ENCODE results near the gene LCK.

DNA sequence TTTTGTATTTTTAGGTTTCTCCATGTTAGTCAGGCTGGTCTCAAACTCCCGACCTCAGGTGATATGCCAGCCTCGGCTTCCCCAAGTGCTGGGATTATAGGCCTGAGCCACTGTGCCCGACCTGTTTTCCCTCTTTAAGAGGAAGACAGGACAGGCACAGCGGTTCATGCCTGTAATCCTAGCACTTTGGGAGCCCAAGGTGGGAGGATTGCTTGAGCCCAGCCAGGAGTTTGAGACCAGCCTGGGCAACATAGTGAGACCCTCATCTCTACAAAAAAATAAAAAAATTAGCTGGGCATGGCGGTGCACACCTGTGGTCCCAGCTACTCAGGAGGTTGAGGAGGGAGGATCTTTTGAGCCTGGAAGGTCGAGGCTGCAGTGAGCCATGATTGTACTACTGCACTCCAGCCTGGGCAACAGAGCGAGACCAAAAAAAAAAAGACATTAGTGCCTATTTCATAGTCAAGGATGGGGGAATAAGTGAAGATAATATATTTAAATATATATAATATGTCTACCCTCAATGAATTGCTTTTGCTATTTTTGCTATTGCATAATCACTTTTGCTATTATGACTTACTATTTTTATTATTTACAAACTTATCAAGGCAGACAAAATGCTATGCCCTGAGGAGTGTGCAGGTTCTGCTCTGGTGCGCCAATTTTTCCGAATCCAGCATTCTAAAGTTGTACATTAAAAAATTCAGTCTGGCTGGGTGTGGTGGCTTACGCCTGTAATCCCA lies 67.2 kb downstream of the LCK start:
- TF ChIP-seq EP300 (IDR thresholded peaks at IDR 0.05) = no peak
- TF ChIP-seq, protein P1, sequence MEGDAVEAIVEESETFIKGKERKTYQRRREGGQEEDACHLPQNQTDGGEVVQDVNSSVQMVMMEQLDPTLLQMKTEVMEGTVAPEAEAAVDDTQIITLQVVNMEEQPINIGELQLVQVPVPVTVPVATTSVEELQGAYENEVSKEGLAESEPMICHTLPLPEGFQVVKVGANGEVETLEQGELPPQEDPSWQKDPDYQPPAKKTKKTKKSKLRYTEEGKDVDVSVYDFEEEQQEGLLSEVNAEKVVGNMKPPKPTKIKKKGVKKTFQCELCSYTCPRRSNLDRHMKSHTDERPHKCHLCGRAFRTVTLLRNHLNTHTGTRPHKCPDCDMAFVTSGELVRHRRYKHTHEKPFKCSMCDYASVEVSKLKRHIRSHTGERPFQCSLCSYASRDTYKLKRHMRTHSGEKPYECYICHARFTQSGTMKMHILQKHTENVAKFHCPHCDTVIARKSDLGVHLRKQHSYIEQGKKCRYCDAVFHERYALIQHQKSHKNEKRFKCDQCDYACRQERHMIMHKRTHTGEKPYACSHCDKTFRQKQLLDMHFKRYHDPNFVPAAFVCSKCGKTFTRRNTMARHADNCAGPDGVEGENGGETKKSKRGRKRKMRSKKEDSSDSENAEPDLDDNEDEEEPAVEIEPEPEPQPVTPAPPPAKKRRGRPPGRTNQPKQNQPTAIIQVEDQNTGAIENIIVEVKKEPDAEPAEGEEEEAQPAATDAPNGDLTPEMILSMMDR (IDR thresholded peaks at IDR 0.05) = no peak
